HG03196 (cell line): ENCODE measurements around the gene OR2Z1.

Experiments
- ATAC-seq: cut with Tn5 transposase; IDR thresholded peaks from one replicate; pipeline ENCODE4 v1.9.1; 2021; ENCODE audit not compliant: unreplicated experiment

Gene OR2Z1, protein sequence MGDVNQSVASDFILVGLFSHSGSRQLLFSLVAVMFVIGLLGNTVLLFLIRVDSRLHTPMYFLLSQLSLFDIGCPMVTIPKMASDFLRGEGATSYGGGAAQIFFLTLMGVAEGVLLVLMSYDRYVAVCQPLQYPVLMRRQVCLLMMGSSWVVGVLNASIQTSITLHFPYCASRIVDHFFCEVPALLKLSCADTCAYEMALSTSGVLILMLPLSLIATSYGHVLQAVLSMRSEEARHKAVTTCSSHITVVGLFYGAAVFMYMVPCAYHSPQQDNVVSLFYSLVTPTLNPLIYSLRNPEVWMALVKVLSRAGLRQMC

GRCh38 chr19:8721334-8721733 is at the start of gene OR2Z1:
Gene OR2Z1, plus strand, starts transcription at chr19:8721634. Its CDS starts 9,395 bp downstream, at chr19:8731029.
- no peak for ATAC-seq

DNA sequence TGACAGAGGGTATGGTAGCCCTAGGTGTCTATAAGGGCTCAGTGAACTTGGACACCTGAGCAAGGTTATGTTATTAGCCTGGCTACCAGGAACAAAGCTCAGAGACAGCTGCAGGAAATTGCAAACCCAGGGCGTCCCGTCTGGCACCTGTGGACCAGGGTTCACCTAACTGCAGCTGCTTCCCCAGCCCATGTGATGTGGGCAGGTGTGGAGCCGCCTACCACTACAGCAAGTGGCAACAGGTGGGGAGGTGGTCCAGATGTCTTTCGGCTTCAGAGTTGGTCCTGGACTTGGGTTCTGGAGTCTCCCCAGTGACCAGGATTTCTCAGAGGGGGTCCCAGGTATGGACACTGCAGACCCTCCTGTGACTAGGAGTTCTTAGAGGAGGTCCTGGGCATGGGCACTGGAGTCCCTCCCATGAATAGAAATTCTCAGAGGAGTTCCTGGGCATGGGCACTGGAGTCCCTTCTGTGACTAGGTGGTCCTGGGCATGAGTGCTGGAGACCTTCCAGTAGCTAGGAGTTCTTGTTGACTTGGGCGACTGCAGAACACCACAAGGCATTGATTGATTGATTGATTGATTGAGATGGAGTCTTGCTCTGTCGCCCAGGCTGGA is 48.0 kb upstream of the OR2Z1 start:
- ATAC-seq = no peak

GRCh38 chr19:8675066-8675465 is 46.4 kb upstream of the OR2Z1 start:
- no peak for ATAC-seq

- ATAC-seq = no peak
Observed at GRCh38 chr19:8678244-8678807, 43.1 kb upstream of the OR2Z1 start.

- ATAC-seq = no peak
Observed at GRCh38 chr19:8680676-8681344, 40.6 kb upstream of the OR2Z1 start.

DNA sequence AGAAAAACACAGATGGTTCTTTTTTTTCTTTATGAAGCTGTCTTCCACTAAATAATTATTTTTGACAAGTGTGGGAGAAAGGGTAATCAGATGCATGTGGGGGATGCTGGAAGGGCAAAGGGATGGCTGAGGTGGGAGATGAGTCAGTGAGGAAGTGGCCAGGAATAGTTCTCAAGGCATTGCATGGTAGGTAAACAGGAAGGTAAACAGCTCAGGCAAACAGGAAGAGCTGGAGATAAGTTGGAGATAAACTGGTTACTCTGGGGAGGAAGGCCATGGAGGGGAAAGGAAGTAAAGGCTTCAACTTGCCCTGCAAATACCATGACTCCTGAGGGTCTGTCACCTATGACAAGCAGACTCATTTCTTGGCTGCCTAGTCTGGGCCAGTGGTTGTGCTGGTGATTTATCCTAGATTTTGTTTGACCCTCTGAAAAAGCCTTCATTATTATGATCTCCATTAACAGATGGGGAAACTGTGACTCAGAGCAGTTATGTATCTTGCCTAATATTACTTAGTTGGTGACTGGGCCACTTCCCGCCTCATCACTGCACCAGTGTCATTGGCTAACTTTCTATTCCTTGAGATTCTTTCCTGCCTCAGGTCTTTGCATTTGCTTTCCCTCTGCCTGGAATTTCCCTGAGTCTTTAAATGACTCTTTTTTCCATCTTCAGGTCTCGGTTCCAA is 39.9 kb upstream of the OR2Z1 start:
- no peak for ATAC-seq

GRCh38 chr19:8682472-8682871 is 39.0 kb upstream of the OR2Z1 start:
- no peak for ATAC-seq

DNA sequence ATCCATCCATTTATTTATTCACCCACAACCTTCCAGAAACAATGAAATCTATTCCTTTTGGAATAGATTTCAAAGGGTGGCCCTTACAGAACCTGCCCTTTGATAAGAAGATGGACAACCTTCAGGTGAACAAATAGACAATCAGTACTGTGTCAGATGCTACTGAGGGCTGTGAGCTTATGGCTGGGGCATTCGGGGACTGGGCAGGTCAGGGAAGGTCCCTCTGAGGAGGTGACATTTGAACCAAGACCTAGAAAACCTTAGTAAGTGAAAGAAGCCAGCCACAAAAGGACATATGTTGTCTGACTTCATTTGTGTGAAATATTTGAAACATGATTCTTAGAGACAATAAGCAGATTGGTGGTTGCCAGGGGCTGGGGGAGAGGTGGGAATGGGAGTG is 38.5 kb upstream of the OR2Z1 start:
- ATAC-seq = no peak

DNA sequence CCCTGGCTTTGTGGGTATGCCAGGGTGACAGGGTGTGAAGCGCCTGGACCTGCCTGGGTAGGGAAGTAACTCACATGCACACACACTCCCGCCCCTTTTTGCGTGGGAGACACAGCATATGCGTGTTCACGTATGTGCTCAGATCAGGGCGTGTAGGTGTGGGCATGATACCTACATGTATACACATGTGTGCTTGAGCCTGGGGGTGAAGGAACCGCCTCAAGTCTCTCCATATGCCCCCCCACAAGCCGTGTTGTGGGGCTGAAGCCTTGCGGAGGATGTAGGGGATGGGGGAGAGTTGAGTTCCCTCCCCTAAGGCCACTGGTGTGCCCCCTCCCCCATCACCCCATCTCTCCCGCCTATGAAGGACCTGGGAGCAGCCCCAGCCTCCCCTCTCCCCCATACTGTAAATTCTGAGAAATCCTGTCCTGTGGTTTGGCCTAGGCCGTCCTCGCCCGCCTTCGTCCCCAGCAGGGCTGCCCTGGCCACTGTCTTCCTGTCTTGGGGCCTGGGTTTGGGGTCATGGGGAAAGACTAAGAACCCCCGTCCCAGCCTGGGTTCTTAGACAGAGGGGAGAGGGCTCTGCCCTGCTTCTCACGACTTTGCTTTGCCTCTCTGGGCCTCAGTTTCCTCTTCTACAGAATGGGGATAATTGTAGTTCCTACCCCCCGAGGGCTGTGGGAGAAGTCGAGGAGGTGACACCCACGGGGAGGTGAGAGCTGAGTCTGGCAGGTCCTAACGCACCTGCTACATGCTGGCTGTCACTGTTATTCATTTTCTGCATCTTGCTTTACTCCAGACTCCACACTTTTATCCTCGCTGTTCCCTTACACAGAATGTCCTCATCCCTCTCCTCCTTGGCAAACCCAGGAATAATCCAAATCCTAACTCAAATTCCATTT is 37.2 kb upstream of the OR2Z1 start:
- no peak for ATAC-seq

GRCh38 chr19:8686549-8686948 is 34.9 kb upstream of the OR2Z1 start:
- ATAC-seq = no peak

DNA sequence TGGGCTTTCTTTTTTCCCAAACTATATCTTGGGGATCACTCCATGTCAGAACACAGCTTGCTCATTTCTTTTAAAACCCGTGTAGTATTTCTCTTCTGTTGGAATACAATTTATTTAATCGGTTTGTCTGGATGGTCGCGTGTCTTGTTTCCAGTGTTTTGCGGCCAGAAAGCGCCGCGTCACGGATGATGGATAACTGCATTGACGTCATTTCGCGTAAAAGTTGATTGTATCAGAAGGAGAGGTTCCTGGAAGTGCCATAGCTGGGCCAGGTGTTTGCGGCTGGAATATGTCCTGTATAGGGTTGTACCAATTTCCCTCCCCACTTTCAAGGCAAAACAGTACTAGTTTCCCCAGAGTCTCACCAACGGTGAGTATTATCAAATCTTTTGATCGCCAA is 32.5 kb upstream of the OR2Z1 start:
- no peak for ATAC-seq

DNA sequence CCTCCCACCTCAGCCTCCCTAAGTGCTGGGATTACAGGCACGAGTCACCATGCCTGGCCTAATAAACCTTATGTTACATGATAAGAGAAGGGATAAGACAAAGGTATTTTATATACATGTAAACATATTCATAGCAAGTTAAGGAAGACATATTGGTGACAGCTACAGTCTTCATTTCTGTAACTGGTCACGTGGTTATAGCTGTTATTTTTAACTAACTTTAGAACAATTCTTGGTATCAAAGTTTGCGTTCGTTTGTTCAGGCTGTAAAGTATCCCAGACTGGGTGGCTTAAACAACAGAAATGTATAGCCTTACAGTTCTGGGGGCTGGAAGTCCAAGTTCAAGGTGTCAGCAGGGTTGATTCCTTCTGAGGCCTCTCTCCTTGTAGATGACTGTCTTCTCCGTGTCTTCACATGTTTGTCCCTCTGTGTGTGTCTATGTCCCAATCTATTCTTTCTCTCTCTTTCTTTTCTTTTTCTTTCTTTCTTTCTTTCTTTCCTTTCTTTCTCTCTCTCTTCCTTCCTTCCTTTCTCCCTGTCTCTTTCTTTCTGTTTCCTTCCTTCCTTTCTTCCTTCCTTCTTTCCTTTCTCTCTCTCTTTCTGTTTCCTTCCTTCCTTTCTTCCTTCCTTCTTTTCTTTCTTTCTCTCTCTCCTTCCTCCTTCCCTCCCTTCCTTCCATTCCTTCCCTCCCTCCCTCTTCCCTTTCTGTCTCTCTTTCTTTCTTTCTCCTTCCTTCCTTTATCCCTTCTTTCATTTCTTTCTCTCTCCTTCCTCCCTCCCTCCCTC is 30.5 kb upstream of the OR2Z1 start:
- ATAC-seq = no peak

- no peak for ATAC-seq
Observed at GRCh38 chr19:8695501-8695900, 25.9 kb upstream of the OR2Z1 start.

GRCh38 chr19:8695911-8696310 is 25.5 kb upstream of the OR2Z1 start:
- ATAC-seq = no peak

DNA sequence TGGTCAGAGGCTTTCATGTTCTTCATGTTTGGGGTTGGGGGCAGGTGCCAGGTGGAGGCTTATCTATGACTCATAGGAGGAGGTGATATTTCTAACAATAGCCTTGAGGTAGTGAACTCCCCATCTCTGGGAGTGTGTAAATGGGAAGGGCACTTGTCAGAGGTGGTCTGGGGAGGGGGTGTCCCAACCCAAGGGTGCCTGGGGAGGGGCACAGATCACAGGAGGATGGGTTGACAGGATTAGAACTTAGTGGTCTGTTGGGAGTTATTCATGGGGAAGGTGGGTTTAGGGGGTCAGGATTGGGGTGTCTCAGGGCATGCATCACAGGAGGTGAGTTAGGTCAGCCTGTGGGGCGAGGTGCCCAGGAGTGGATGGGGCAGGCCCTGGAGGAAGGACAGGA is 24.4 kb upstream of the OR2Z1 start:
- ATAC-seq = no peak

GRCh38 chr19:8697671-8698432 is 23.6 kb upstream of the OR2Z1 start:
- ATAC-seq = no peak

DNA sequence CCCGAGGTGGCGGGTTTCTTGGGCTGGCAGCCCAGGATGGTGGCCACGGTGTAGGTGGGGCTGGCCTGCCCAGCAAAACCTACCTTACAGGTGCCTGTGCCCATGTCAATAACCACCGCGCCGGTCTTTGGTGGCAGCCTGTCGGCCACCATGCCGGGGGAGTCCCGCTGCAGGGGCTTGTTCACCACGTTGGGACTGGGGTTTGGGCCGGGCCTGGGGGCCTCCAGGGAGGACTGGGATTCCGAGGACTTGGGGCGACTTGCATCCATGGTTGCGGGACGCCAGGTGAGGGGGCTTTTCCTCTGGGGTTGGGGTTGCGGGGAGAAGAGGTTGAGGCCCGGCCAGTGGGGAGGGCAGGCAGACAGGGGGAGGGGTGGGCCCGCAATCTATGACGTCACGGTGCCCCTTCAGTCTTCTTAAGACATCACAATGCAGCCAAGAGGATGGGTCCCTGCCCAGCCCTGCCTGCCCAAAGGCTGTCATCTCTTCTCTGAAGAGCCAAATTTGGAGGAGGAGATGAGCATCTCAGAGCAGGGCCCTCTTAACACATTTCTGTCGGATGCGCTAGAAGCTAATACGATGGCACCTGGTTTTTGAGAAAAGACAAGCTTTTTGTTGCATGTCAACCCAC is 22.9 kb upstream of the OR2Z1 start, which contains the start of gene ACTL9:
Gene ACTL9, minus strand, starts transcription at position 363 of the 631 bp plus-strand sequence. Its CDS starts 94 bp downstream, at position 269.
- ATAC-seq = no peak

GRCh38 chr19:8699908-8700307 is 21.5 kb upstream of the OR2Z1 start:
- no peak for ATAC-seq
